DMS114 treated with DMSO at 0.1 percent for 48 hours (cell line): ENCODE results near the gene KCNK18.

ENCODE experiments used
- DNase-seq: peaks from one replicate; lab custom pipeline; 2025; ENCODE audit not compliant: unreplicated experiment; lab: John Stamatoyannopoulos, UW

Gene KCNK18

DNA sequence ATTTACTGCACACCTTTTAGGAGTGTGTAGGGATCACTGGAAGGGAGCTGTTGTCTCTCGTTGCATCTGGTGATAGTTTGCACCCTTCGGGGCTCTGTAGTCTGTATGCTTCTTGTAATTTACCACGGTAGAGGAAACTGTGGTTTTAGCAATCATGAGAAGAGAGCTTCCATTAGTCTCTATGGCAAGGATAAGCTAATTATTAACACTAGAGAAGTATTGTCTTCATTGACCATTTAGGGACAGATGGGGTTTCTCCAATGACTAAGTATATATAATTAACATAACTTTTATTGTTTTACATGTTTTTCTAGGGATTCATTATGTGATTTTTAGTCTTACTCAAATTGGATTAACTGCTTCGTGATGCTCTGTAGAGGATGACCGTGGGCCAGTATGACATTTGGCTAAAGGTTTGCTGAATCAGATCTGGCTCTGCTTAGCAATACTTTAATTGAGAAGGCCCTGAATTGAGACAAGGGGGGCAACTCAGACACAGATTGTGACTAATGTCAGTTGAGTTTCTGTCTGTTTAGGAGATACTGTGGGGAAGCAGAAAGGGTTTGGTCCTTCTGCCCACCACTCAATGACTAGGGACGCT lies 52.3 kb downstream of the KCNK18 start:
- DNase-seq = no peak

DNA sequence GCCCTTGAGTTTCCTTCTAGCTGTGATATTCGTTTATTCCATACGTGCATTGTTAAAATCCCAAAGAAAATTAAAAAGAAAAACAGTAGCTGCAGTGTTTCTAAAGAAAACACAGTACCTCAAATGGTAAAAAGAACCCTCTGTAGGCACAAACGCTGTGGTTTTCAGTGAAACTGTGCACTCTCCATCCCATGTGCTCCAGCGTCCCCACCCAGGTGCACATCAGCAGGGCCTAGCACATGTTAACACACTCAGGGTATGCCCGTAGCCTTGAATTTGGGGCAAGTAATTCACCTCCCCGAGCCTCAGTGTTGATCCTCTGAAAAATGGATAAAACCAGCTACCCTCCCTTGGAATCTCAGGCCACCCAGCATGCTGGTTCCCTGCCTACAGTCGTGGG lies 53.1 kb downstream of the KCNK18 start:
- no peak for DNase-seq

DNA sequence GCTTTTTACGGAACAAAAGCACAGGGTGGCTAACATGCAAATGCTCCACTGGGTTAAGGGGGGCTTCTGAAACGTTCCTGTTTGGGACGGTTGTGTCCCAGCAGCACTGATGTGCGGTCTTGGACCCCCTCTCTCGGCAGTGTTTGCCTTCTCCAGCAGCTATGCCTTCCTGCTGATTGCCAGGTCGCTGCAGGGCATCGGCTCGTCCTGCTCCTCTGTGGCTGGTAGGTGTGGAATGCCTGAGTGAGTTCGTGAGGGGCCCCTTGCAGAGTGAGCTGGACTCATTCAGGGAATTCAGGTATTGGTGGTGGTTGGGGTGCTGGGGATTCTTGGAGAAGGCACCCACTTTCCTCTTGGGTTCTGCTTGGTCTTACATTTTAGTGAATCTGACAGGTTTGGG lies 56.6 kb downstream of the KCNK18 start:
- DNase-seq = no peak

DNA sequence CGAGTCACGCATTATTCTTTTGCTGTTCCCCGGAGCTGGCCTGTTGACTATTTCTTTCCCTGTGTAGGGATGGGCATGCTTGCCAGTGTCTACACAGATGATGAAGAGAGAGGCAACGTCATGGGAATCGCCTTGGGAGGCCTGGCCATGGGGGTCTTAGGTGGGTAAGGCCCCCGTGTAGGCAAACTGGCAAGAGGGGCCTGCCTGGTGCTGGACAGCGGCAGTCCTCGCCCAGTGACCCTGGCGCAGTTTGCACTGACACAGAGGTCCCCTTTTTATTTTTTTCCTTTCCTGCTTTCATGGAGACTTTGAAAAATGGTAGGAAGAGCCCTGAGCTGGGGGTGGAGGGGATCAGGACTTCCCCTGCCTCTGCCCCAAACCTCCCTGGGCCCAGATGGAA lies 57.0 kb downstream of the KCNK18 start:
- DNase-seq = no peak

DNA sequence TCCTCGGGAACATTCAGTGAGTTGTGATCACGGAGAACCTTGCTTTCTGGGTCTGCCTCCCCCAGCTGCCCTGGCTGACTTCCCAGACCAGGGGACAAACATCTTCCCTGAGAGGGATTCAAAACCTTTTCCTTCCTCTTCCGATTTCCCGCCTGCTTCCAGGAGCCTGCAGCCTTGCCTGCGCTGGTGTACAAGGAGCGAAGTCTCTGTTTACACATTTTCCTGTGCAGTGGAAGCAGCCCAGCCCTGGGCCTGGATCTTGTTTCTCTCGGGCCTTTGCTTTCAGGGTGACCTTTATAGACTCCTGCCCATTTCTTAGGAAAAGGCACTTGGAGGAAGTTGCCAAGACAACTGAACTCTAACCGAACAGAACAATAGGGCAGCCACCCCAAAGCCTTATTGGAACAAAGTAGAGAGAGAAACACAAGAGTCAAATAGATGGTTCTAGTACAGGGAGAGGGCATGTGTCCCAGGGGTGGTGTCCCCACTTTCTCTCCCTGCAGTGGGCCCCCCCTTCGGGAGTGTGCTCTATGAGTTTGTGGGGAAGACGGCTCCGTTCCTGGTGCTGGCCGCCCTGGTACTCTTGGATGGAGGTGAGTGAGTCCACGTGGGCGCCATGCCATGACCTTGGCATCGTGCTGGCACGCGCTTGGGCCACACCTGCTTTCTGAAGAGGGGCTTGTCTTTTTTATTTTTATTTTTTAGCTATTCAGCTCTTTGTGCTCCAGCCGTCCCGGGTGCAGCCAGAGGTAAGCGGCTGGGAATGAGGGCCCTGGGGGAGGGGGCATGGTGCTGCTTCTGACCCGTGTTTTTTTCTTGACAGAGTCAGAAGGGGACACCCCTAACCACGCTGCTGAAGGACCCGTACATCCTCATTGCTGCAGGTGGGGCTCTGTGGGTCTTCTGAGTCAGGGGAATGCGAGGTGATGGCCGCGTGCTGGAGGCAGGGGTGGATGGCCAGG lies 57.8 kb downstream of the KCNK18 start:
- no peak for DNase-seq

DNA sequence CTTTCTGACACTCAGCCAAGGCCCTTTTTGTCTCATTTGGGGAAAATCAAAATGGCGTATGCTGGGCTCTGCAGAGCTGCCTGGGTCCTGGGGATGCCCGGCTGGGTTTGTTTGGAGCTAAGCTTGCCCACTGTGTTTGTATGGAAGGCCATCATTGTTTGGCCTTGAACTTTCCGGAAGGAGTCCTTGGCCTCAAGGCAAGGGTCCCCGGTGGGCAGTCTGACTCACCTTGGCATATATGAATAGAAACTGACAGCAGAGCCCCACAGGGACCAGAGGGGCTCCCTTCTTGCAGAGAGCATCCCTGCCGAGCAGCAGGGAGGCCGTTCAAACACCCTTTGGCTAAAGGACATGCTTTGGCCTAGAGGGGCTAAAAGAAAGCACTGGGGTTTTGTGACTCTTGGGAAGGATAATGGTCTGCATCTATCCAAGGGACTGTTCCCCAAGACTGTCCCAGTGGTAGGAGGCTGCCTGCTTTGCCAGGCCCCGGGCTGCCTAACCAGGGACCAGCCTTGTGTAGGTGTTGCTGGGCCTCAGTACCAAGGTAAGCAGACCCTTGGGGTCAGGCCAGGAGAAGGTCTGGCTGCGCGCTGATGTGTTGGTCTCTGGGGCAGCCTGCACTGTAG lies 58.7 kb downstream of the KCNK18 start:
- DNase-seq = no peak

DNA sequence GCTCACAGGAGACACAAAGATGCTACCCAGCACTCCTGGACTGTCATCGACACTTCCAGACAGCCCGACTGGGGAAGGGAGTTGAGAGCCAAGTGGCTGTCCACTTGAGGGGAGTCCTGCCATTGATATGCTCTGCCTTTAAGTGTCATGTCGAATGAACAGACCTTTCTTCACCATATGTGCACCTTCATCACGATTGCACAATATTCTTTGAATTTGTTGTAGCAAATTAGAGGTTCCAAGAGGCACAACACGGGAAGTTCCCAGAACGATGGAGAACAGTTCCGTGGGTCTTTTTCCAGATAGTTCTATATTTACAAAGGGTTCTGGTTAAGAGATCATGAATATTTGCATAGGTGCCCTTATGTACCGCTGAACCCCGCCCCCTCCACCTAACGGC lies 59.6 kb downstream of the KCNK18 start:
- no peak for DNase-seq

DNA sequence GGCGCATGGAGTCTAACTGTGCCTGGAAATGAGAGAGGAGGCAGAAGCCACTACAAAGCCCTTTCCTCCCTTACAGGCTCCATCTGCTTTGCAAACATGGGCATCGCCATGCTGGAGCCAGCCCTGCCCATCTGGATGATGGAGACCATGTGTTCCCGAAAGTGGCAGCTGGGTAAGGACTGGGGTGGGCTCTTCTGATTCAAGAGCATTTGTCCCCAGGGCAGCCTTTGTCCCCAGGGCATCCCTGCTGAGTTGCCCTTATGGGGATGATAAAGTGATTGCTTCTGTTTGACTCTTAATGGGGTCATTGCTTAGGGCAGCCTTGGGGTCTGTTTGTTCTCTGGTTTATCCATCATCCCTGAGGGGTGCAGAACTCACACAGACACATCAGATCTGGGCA lies 60.4 kb downstream of the KCNK18 start:
- DNase-seq = no peak

DNA sequence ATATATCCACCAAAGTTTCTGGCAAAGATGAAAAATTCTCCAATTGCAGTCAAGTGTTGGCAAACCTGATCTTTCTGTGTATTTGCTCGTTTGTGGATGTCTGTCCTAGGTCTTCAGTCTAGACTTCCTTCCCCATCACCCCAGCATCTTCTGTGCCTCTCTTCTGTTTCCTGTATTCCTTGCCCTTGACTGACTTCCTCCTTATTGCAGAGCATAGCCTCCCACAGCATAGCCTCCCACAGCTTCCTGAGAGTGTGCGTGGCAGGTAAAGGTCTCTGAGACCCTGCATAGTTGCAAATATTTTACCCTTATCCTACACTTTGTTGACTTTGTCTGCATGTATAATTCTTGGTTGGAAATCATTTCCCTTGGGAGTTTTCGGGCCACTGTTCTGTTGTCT lies 62.0 kb downstream of the KCNK18 start:
- no peak for DNase-seq
